ENCODE data around the gene SMCO2.

Gene SMCO2

DNA sequence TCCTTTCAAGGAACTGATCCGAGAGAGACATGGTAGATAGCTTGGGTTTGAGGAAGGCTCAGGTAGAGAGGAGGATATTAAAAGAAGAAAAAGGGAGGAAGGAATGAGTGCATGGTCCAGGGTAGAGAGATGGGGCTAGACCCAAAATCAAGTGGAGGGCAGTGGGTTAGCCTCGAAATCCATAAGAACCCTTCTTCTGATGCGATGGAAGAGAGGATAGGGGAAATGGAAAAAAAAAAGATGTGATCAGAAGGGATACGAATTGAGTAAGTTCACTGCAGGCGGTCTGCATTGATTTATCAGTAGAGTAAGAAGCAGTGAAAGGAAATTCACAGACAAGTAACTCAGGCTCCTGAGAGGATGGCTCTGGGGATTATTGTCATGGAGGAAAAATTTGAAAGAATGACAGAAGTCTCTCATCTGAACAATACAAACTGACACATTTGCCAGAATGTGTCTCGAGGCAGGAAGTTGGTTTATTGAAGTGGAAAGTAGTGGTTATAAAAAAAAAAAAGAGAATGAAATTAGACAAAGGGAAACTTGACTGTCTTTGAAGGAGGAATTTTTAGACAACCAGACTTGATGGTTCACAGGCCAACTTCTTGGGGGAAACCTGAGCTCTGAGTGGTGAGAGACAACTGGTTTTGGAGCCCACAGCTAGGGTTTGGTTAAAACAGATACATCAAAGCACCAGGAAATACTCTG, 87.7 kb downstream of the SMCO2 start:
- no peak for DNase-seq (ENCODE audit: extremely low read depth, low read depth)
- TF ChIP-seq, protein P1, sequence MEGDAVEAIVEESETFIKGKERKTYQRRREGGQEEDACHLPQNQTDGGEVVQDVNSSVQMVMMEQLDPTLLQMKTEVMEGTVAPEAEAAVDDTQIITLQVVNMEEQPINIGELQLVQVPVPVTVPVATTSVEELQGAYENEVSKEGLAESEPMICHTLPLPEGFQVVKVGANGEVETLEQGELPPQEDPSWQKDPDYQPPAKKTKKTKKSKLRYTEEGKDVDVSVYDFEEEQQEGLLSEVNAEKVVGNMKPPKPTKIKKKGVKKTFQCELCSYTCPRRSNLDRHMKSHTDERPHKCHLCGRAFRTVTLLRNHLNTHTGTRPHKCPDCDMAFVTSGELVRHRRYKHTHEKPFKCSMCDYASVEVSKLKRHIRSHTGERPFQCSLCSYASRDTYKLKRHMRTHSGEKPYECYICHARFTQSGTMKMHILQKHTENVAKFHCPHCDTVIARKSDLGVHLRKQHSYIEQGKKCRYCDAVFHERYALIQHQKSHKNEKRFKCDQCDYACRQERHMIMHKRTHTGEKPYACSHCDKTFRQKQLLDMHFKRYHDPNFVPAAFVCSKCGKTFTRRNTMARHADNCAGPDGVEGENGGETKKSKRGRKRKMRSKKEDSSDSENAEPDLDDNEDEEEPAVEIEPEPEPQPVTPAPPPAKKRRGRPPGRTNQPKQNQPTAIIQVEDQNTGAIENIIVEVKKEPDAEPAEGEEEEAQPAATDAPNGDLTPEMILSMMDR (IDR thresholded peaks at IDR 0.05; ENCODE audit: low read depth, low read length) = no peak

- TF ChIP-seq, protein P1 (IDR thresholded peaks at IDR 0.05; ENCODE audit: low read depth, low read length) = no peak
- no peak for DNase-seq (ENCODE audit: extremely low read depth, low read depth)
Measured at GRCh38 chr12:27534765-27535161, 88.2 kb downstream of the SMCO2 start.

GRCh38 chr12:27535318-27535717, 88.8 kb downstream of the SMCO2 start:
- DNase-seq (ENCODE audit: extremely low read depth, low read depth) = no peak
- TF ChIP-seq, protein P1 (IDR thresholded peaks at IDR 0.05; ENCODE audit: low read depth, low read length) = no peak

- DNase-seq (ENCODE audit: extremely low read depth, low read depth) = no peak
- TF ChIP-seq, protein P1 (IDR thresholded peaks at IDR 0.05; ENCODE audit: low read depth, low read length) = no peak
Measured at GRCh38 chr12:27537855-27538675, 91.5 kb downstream of the SMCO2 start.

- no peak for DNase-seq (ENCODE audit: extremely low read depth, low read depth)
- TF ChIP-seq, protein P1 (IDR thresholded peaks at IDR 0.05; ENCODE audit: low read depth, low read length) = no peak
Measured at GRCh38 chr12:27539191-27539631, 92.7 kb downstream of the SMCO2 start.

- no peak for DNase-seq (ENCODE audit: extremely low read depth, low read depth)
Measured at GRCh38 chr12:27541031-27541719, 94.6 kb downstream of the SMCO2 start.

More at GRCh38 chr12:27541031-27541719, 94.6 kb downstream of the SMCO2 start:
- TF ChIP-seq, protein P1 (IDR thresholded peaks at IDR 0.05; ENCODE audit: low read depth, low read length) = no peak
